GM21515 (cell line): ENCODE data around the gene GRM3.

Experiments
- ATAC-seq: cut with Tn5 transposase; IDR thresholded peaks from one replicate; pipeline ENCODE4 v1.9.1; 2021; ENCODE audit not compliant: unreplicated experiment

Gene GRM3

GRCh38 chr7:86784765-86785164 is 141.1 kb downstream of the GRM3 start:
- no peak for ATAC-seq

- peak; percentile 92 for ATAC-seq
Observed at GRCh38 chr7:86785641-86786040, 141.9 kb downstream of the GRM3 start.

- ATAC-seq = no peak
Observed at GRCh38 chr7:86786376-86786775, 142.7 kb downstream of the GRM3 start.

- ATAC-seq = no peak
Observed at GRCh38 chr7:86788948-86789347, 145.2 kb downstream of the GRM3 start.

- ATAC-seq = peak; percentile 48
Observed at GRCh38 chr7:86790383-86790782, 146.7 kb downstream of the GRM3 start.

GRCh38 chr7:86792260-86792659 is 148.6 kb downstream of the GRM3 start:
- ATAC-seq = no peak

GRCh38 chr7:86793136-86793535 is 149.4 kb downstream of the GRM3 start:
- no peak for ATAC-seq

GRCh38 chr7:86814661-86815379 is 171.1 kb downstream of the GRM3 start:
- ATAC-seq = no peak

- ATAC-seq = no peak
Observed at GRCh38 chr7:86815556-86815955, 171.8 kb downstream of the GRM3 start.

GRCh38 chr7:86818903-86819302 is 175.2 kb downstream of the GRM3 start:
- no peak for ATAC-seq

- ATAC-seq = no peak
Observed at GRCh38 chr7:86823769-86824168, 180.1 kb downstream of the GRM3 start.

- ATAC-seq = no peak
Observed at GRCh38 chr7:86825264-86825663, 181.6 kb downstream of the GRM3 start.

- ATAC-seq = no peak
Observed at GRCh38 chr7:86826948-86827347, 183.2 kb downstream of the GRM3 start.

GRCh38 chr7:86833360-86833759 is 189.7 kb downstream of the GRM3 start:
- no peak for ATAC-seq

GRCh38 chr7:86837235-86837634 is 193.5 kb downstream of the GRM3 start:
- no peak for ATAC-seq

- ATAC-seq = no peak
Observed at GRCh38 chr7:86844608-86845007, 200.9 kb downstream of the GRM3 start.

GRCh38 chr7:86846494-86847190 is 202.9 kb downstream of the GRM3 start:
- ATAC-seq = no peak

- no peak for ATAC-seq
Observed at GRCh38 chr7:86848226-86848625, 204.5 kb downstream of the GRM3 start.

GRCh38 chr7:86851566-86851965 is 207.9 kb downstream of the GRM3 start:
- no peak for ATAC-seq

GRCh38 chr7:86863452-86863851 is 219.7 kb downstream of the GRM3 start:
- no peak for ATAC-seq

- ATAC-seq = no peak
Observed at GRCh38 chr7:86867163-86867762, 223.6 kb downstream of the GRM3 start.

GRCh38 chr7:86876146-86876545 is 232.4 kb downstream of the GRM3 start:
- no peak for ATAC-seq
